Cardiac atrium fibroblast (primary cell): ENCODE results near the gene KIF5A. TPM values are rescaled to one million over a fixed set of nuclear protein-coding genes. Genes with fewer than 3 reads are reported as not detected.

Source experiments
- total RNA-seq: library from RNA; depleted of rRNA; stranded (reverse); fragments of >200 nt; gene quantifications from 2 replicates; pipeline ENCODE4 v1.2.3, GENCODE V29; 2015

The KIF5A gene
- total RNA-seq: not detected in 2 replicates

GRCh38 chr12:57549909-57550640 is at the start of gene KIF5A:
Gene KIF5A (plus strand): TSS chr12:57550044. CDS start chr12:57550272, 228 bp downstream.

GRCh38 chr12:57520053-57520818 is 29.6 kb upstream of the KIF5A start, which contains the start of gene DDIT3:
Gene DDIT3 (minus strand): TSS chr12:57520514. CDS start chr12:57517406, 3,108 bp downstream.

GRCh38 chr12:57522011-57522886 is 27.6 kb upstream of the KIF5A start, which contains the start of gene MBD6:
Gene MBD6 (plus strand): TSS chr12:57522824. CDS start chr12:57524304, 1,480 bp downstream.

GRCh38 chr12:57546438-57547287 is 3.2 kb upstream of the KIF5A start, which contains the start of gene DCTN2:
Gene DCTN2 (minus strand): TSS chr12:57547192. CDS start chr12:57547063, 129 bp downstream.

GRCh38 chr12:57590864-57591781 is 41.3 kb downstream of the KIF5A start, which contains the start of gene PIP4K2C:
Gene PIP4K2C (plus strand): TSS chr12:57591192. CDS start chr12:57591290, 98 bp downstream.

GRCh38 chr12:57604454-57604991 is 54.7 kb downstream of the KIF5A start, which contains the start of gene DTX3:
Gene DTX3 (plus strand): TSS chr12:57604824. CDS start chr12:57606518, 1,694 bp downstream.

GRCh38 chr12:57611108-57611826 is 61.4 kb downstream of the KIF5A start, which contains the start of gene ARHGEF25:
Gene ARHGEF25 (plus strand): TSS chr12:57611435. CDS start chr12:57611895, 460 bp downstream.

GRCh38 chr12:57632958-57633840 is 83.4 kb downstream of the KIF5A start, which contains the start of gene B4GALNT1:
Gene B4GALNT1 (minus strand): TSS chr12:57633201. CDS start chr12:57632132, 1,069 bp downstream.

Other genes starting within 250 kb of the KIF5A start
- gene R3HDM2, start 119.0 kb upstream of the KIF5A start, total RNA-seq: 15.2 and 18.1 TPM in 2 replicates
- gene INHBC, start 115.3 kb upstream of the KIF5A start, total RNA-seq: not detected in 2 replicates
- gene INHBE, start 94.7 kb upstream of the KIF5A start, total RNA-seq: 0.36 and 1.1 TPM in 2 replicates
- not detected in 2 replicates for gene GLI1, start 90.3 kb upstream of the KIF5A start, total RNA-seq
- under 0.01 and 2.9 TPM in 2 replicates for gene ARHGAP9, start 70.2 kb upstream of the KIF5A start, total RNA-seq
- 82.6 and 93.7 TPM in 2 replicates for gene MARS1, start 62.0 kb upstream of the KIF5A start, total RNA-seq
- 43.5 and 52.7 TPM in 2 replicates for gene DDIT3, start 29.5 kb upstream of the KIF5A start, total RNA-seq
- 9.9 and 15.0 TPM in 2 replicates for gene MBD6, start 27.2 kb upstream of the KIF5A start, total RNA-seq
- gene DCTN2, start 2.9 kb upstream of the KIF5A start, total RNA-seq: 126 and 150 TPM in 2 replicates
- gene PIP4K2C, start 41.1 kb downstream of the KIF5A start, total RNA-seq: 11.0 and 19.4 TPM in 2 replicates
- 4.7 and 5.3 TPM in 2 replicates for gene DTX3, start 54.8 kb downstream of the KIF5A start, total RNA-seq
- 10.5 and 11.0 TPM in 2 replicates for gene ARHGEF25, start 61.4 kb downstream of the KIF5A start, total RNA-seq
- gene B4GALNT1, start 83.2 kb downstream of the KIF5A start, total RNA-seq: 0.16 and 0.18 TPM in 2 replicates
- gene OS9, start 144.1 kb downstream of the KIF5A start, total RNA-seq: 310 and 312 TPM in 2 replicates
- 0.18 and 0.32 TPM in 2 replicates for gene AGAP2, start 188.7 kb downstream of the KIF5A start, total RNA-seq
- gene TSPAN31, start 195.0 kb downstream of the KIF5A start, total RNA-seq: 70.0 and 70.2 TPM in 2 replicates
- 155 and 176 TPM in 2 replicates for gene CDK4, start 202.3 kb downstream of the KIF5A start, total RNA-seq
- 2.9 and 3.2 TPM in 2 replicates for gene MARCHF9, start 205.1 kb downstream of the KIF5A start, total RNA-seq
- gene CYP27B1, start 217.0 kb downstream of the KIF5A start, total RNA-seq: 11.4 TPM in 1 of 2 replicates, not detected in the other
- gene METTL1, start 222.1 kb downstream of the KIF5A start, total RNA-seq: 11.8 and 16.6 TPM in 2 replicates
- 8.7 and 14.6 TPM in 2 replicates for gene EEF1AKMT3, start 222.6 kb downstream of the KIF5A start, total RNA-seq
- gene TSFM, start 232.7 kb downstream of the KIF5A start, total RNA-seq: 15.5 and 25.4 TPM in 2 replicates